KOPT-K1 (cell line): ENCODE data around the gene EPAS1.
A peak's percentile ranks its signal among the peaks of the same experiment; 100 is the strongest.

Source experiments
- H3K27ac ChIP-seq: fragments of 200-600 bp; sonication (generic); 2 replicates; pipeline ENCODE4 v1.5.1; 2016; ENCODE audit warnings: antibody characterized with exemption, mild to moderate bottlenecking, low read depth, low read length; ENCODE audit not compliant: poor library complexity, severe bottlenecking
- H3K36me3 ChIP-seq: fragments of 200-600 bp; sonication (generic); 2 replicates; pipeline ENCODE4 v1.5.1; 2017; ENCODE audit warnings: antibody characterized with exemption, mild to moderate bottlenecking, low read length, moderate library complexity; ENCODE audit not compliant: insufficient read depth
- H3K9me3 ChIP-seq: fragments of 200-600 bp; sonication (generic); 2 replicates; pipeline ENCODE4 v1.5.1; 2017; ENCODE audit warnings: antibody characterized with exemption, low read length, mild to moderate bottlenecking; ENCODE audit not compliant: insufficient read depth, poor library complexity, severe bottlenecking

Gene EPAS1

GRCh38 chr2:46347648-46348280 lies 50.6 kb downstream of the EPAS1 start:
- peak overlapping the region; percentile 91 for H3K27ac ChIP-seq
- no peaks in the 10 kb centered on the region for H3K9me3 ChIP-seq
- H3K36me3 ChIP-seq = no peaks in the 10 kb centered on the region

- Histone ChIP-seq H3K9me3 (no peaks in the 10 kb centered on the region), H3K27ac (peak overlapping the region; percentile 91), H3K36me3 (no peaks in the 10 kb centered on the region)
Measured at GRCh38 chr2:46349115-46349547, 51.9 kb downstream of the EPAS1 start.

- H3K9me3 ChIP-seq = no peaks in the 10 kb centered on the region
- H3K27ac ChIP-seq = peak overlapping the region; percentile 91
- no peaks in the 10 kb centered on the region for H3K36me3 ChIP-seq
Measured at GRCh38 chr2:46350029-46350689, 53.0 kb downstream of the EPAS1 start.

- Histone ChIP-seq H3K9me3 (no peaks in the 10 kb centered on the region), H3K36me3 (no peaks in the 10 kb centered on the region), H3K27ac (peak overlapping the region; percentile 91)
Measured at GRCh38 chr2:46351098-46351749, 54.0 kb downstream of the EPAS1 start.

GRCh38 chr2:46351750-46352138 lies 54.5 kb downstream of the EPAS1 start:
- no peaks in the 10 kb centered on the region for H3K9me3 ChIP-seq
- H3K36me3 ChIP-seq = no peaks in the 10 kb centered on the region
- H3K27ac ChIP-seq = peak overlapping the region; percentile 91

GRCh38 chr2:46352621-46353020 lies 55.4 kb downstream of the EPAS1 start:
- Histone ChIP-seq H3K27ac (peak overlapping the region; percentile 91), H3K36me3 (no peaks in the 10 kb centered on the region; the same call in 1 of the 2 replicates), H3K9me3 (no peaks in the 10 kb centered on the region)

GRCh38 chr2:46353509-46353908 lies 56.3 kb downstream of the EPAS1 start:
- Histone ChIP-seq H3K27ac (peak overlapping the region; percentile 91), H3K36me3 (no peaks in the 10 kb centered on the region; the same call in 1 of the 2 replicates), H3K9me3 (no peaks in the 10 kb centered on the region)

GRCh38 chr2:46355756-46356155 lies 58.5 kb downstream of the EPAS1 start:
- Histone ChIP-seq H3K36me3 (no peaks in the 10 kb centered on the region; the same call in 1 of the 2 replicates), H3K27ac (peak overlapping the region; percentile 4), H3K9me3 (no peaks in the 10 kb centered on the region)

- Histone ChIP-seq H3K27ac (peak overlapping the region; percentile 30), H3K36me3 (no peaks in the 10 kb centered on the region; the same call in 1 of the 2 replicates), H3K9me3 (no peaks in the 10 kb centered on the region)
Measured at GRCh38 chr2:46356991-46357390, 59.8 kb downstream of the EPAS1 start.

- Histone ChIP-seq H3K9me3 (no peaks in the 10 kb centered on the region), H3K27ac (no peak overlapping the region), H3K36me3 (no peaks in the 10 kb centered on the region; the same call in 1 of the 2 replicates)
Measured at GRCh38 chr2:46358713-46359112, 61.5 kb downstream of the EPAS1 start.

GRCh38 chr2:46360303-46360702 lies 63.1 kb downstream of the EPAS1 start:
- no peaks in the 10 kb centered on the region for H3K9me3 ChIP-seq
- no peak overlapping the region for H3K27ac ChIP-seq
- no peaks in the 10 kb centered on the region; the same call in 1 of the 2 replicates for H3K36me3 ChIP-seq

- Histone ChIP-seq H3K9me3 (no peaks in the 10 kb centered on the region), H3K36me3 (no peaks in the 10 kb centered on the region; the same call in 1 of the 2 replicates), H3K27ac (peak overlapping the region; percentile 44)
Measured at GRCh38 chr2:46361920-46362666, 64.9 kb downstream of the EPAS1 start.

- H3K36me3 ChIP-seq = no peaks in the 10 kb centered on the region; the same call in 1 of the 2 replicates
- peak overlapping the region; percentile 44 for H3K27ac ChIP-seq
- H3K9me3 ChIP-seq = no peaks in the 10 kb centered on the region
Measured at GRCh38 chr2:46362667-46363012, 65.4 kb downstream of the EPAS1 start.

GRCh38 chr2:46363535-46364170 lies 66.4 kb downstream of the EPAS1 start:
- H3K36me3 ChIP-seq = no peaks in the 10 kb centered on the region; the same call in 1 of the 2 replicates
- peak overlapping the region; percentile 31 for H3K27ac ChIP-seq
- no peaks in the 10 kb centered on the region for H3K9me3 ChIP-seq
